OCI-LY3 (cell line): ENCODE data around the gene PFN4.
A peak's percentile ranks its signal among the peaks of the same experiment; 100 is the strongest.

Source experiments
- H2AFZ ChIP-seq: fragments of 200-600, 300-600 bp; shearing (Covaris generic); 2 replicates; pipeline ENCODE4 v1.6.0; 2014; ENCODE audit warnings: antibody characterized with exemption, low read depth, low read length
- H3K27ac ChIP-seq: fragments of 200-600, 300-600 bp; sonication (generic); 2 replicates; pipeline ENCODE4 v1.5.1; 2014; ENCODE audit warnings: mild to moderate bottlenecking, low read length, moderate library complexity, mixed read lengths
- H3K27me3 ChIP-seq: fragments of 200-600, 300-600 bp; sonication (generic); 2 replicates; pipeline ENCODE4 v1.6.1; 2014; ENCODE audit warnings: low read depth, low read length, mixed read lengths
- H3K36me3 ChIP-seq: fragments of 200-600, 300-600 bp; sonication (generic); replicated peaks from 2 replicates; pipeline ENCODE3; 2014; ENCODE audit warnings: low read depth, low read length, mixed read lengths
- H3K4me1 ChIP-seq: fragments of 300-600, 200-600 bp; sonication (generic); 2 replicates; pipeline ENCODE4 v1.6.1; 2014; ENCODE audit warnings: low read length, mixed read lengths
- H3K4me2 ChIP-seq: fragments of 200-600, 300-600 bp; sonication (generic); 2 replicates; pipeline ENCODE4 v1.6.1; 2014; ENCODE audit warnings: low read length, mixed read lengths
- H3K4me3 ChIP-seq: fragments of 300-600, 200-600 bp; sonication (generic); 2 replicates; pipeline ENCODE4 v1.5.1; 2014; ENCODE audit warnings: antibody characterized with exemption, mild to moderate bottlenecking, low read length, moderate library complexity
- H3K79me2 ChIP-seq: fragments of 300-600, 200-600 bp; shearing (Covaris generic); 2 replicates; pipeline ENCODE4 v1.6.1; 2014; ENCODE audit warnings: mild to moderate bottlenecking, low read length, mixed read lengths
- H3K9ac ChIP-seq: fragments of 300-600, 200-600 bp; shearing (Covaris generic); 2 replicates; pipeline ENCODE4 v1.6.0; 2014; ENCODE audit warnings: mild to moderate bottlenecking, low read length, moderate library complexity
- H3K9me3 ChIP-seq: fragments of 200-600, 300-600 bp; shearing (Covaris generic); 2 replicates; pipeline ENCODE4 v1.6.1; 2014; ENCODE audit warnings: low read length, mixed read lengths; ENCODE audit not compliant: insufficient read depth
- H4K20me1 ChIP-seq: fragments of 200-600, 300-600 bp; sonication (generic); 2 replicates; pipeline ENCODE4 v1.6.1; 2016; ENCODE audit warnings: low read length, mixed read lengths; ENCODE audit not compliant: insufficient read depth
- EZH2phosphoT487 ChIP-seq: fragments of 200-600 bp; shearing (Covaris generic); IDR thresholded peaks from 2 replicates; pipeline ENCODE4 v1.6.1; 2018; ENCODE audit warnings: antibody characterized with exemption, mixed run types, low read depth
- TF ChIP-seq, protein P1 (sequence below): fragments of 200-600, 300-600 bp; sonication (generic); IDR thresholded peaks from 2 replicates; pipeline ENCODE4 v1.5.1; 2014; ENCODE audit warnings: antibody characterized with exemption, low read length, low read depth

Gene PFN4

DNA sequence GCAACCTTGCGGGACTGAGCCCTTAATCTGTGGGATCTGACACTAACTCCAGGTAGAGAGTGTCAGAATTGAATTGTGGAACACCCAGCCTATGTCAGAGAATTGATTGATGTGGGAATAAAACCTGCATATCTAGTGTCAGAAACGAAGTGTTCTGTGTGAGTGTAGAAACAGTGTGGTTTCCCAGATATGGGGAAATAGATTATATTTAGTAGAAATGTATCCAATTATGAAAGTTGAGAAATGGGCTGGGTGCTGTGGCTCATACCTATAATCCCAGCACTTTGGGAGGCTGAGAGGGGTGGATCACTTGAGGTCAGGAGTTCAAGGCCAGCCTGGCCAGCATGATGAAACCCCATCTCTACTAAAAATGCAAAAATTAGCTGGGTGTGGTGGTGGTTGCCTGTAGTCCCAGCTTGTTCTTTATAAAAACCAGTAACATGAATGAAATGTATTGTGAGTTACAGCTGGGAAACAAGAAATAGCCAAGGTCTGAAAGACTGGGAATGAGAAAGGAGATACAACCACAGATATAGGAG lies 34.2 kb downstream of the PFN4 start:
- Histone ChIP-seq H3K4me3 (no peak overlapping the region), H4K20me1 (no peaks in the 10 kb centered on the region), H3K27ac (no peak overlapping the region), H3K4me1 (peaks cover 5% of the 10 kb centered on the region), H3K27me3 (no peaks in the 10 kb centered on the region), H3K79me2 (no peaks in the 10 kb centered on the region), H3K9me3 (no peaks in the 10 kb centered on the region), H2AFZ (no peak overlapping the region), H3K9ac (no peak overlapping the region), H3K36me3 (no peaks in the 10 kb centered on the region), H3K4me2 (no peak overlapping the region)
- no peak for TF ChIP-seq EZH2phosphoT487
- TF ChIP-seq, protein P1, sequence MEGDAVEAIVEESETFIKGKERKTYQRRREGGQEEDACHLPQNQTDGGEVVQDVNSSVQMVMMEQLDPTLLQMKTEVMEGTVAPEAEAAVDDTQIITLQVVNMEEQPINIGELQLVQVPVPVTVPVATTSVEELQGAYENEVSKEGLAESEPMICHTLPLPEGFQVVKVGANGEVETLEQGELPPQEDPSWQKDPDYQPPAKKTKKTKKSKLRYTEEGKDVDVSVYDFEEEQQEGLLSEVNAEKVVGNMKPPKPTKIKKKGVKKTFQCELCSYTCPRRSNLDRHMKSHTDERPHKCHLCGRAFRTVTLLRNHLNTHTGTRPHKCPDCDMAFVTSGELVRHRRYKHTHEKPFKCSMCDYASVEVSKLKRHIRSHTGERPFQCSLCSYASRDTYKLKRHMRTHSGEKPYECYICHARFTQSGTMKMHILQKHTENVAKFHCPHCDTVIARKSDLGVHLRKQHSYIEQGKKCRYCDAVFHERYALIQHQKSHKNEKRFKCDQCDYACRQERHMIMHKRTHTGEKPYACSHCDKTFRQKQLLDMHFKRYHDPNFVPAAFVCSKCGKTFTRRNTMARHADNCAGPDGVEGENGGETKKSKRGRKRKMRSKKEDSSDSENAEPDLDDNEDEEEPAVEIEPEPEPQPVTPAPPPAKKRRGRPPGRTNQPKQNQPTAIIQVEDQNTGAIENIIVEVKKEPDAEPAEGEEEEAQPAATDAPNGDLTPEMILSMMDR = no peak

DNA sequence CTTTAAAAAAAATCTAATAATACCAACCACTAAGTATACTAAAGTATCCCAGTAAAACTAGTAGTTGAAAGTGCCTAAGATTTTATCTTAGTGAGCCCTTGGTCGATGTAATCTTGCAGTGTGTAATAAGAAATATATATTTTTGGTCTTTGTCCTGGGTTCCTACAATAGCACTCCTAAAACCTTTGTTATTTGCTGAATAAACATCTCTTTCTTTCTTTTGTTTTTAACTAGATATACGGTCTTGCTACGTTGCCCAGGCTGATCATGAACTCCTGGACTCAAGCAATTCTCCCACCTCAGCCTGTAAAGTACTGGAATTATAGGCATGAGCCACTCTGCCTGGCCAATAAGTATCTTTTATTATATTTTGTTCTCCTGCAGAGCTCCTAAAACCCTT lies 36.1 kb downstream of the PFN4 start:
- Histone ChIP-seq H3K27me3 (no peaks in the 10 kb centered on the region), H2AFZ (no peak overlapping the region), H3K36me3 (no peaks in the 10 kb centered on the region), H3K27ac (no peak overlapping the region), H4K20me1 (no peaks in the 10 kb centered on the region), H3K9me3 (no peaks in the 10 kb centered on the region), H3K4me1 (peaks cover 14% of the 10 kb centered on the region), H3K4me2 (no peak overlapping the region), H3K9ac (no peak overlapping the region), H3K79me2 (no peaks in the 10 kb centered on the region), H3K4me3 (no peak overlapping the region)
- TF ChIP-seq, protein P1 = no peak
- no peak for TF ChIP-seq EZH2phosphoT487

DNA sequence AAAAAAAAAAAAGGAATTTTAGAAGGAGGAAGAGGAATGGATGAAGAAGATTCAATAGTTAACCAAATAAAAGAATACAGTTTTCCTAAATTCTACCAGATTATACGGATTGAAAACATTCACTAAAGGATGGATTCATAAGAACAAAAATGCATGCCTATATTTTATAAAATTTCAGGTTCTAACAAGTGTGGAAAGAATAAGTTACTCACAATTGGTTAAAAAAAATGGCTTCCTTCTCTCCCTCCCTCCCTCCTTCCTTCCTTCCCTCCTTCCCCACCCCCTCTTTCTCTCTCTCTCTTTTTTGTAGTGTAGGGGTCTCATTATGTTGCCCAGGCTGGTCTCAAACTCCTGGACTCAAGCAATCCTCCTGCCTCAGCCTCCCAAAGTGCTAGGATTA lies 36.9 kb downstream of the PFN4 start:
- Histone ChIP-seq H3K4me3 (no peak overlapping the region), H3K27me3 (no peaks in the 10 kb centered on the region), H3K79me2 (no peaks in the 10 kb centered on the region), H2AFZ (no peak overlapping the region), H3K9ac (no peak overlapping the region), H3K36me3 (no peaks in the 10 kb centered on the region), H4K20me1 (no peaks in the 10 kb centered on the region), H3K9me3 (no peaks in the 10 kb centered on the region), H3K4me1 (peaks cover 14% of the 10 kb centered on the region), H3K27ac (no peak overlapping the region), H3K4me2 (no peak overlapping the region)
- TF ChIP-seq EZH2phosphoT487 = no peak
- TF ChIP-seq, protein P1 = no peak

DNA sequence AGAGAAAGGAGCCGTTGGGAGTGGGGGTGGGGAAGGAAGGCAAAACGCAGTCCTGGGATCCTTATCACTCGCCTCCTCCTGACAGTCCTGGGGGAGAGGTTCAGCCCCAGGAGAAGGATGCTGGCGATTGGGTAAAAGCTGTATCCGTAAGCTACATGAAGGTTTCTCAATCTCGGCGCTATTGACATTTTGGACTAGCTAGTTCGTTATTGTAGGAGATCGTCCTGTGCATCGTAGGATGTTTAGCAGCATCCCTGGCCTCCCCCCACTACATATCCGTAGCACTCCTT lies 38.0 kb downstream of the PFN4 start:
- Histone ChIP-seq H4K20me1 (no peaks in the 10 kb centered on the region), H3K79me2 (no peaks in the 10 kb centered on the region), H3K9ac (peak overlapping the region; percentile 87), H3K4me3 (peak overlapping the region; percentile 87), H3K4me1 (peaks cover 14% of the 10 kb centered on the region), H2AFZ (peak overlapping the region; percentile 99), H3K27ac (peak overlapping the region; percentile 83; the same call in 1 of the 2 replicates), H3K36me3 (no peaks in the 10 kb centered on the region), H3K27me3 (no peaks in the 10 kb centered on the region), H3K9me3 (no peaks in the 10 kb centered on the region), H3K4me2 (peak overlapping the region; percentile 100)
- TF ChIP-seq, protein P1 = no peak
- TF ChIP-seq EZH2phosphoT487 = no peak
